Osteocyte (in vitro differentiated cells): ENCODE data around the gene ADAMTSL1. TPM values are rescaled to one million over a fixed set of nuclear protein-coding genes. Genes with fewer than 3 reads are reported as not detected.

Experiments
- DNase-seq: peaks from one replicate; pipeline ENCODE4 v3.0.0; 2021; ENCODE audit warnings: mixed read lengths; ENCODE audit not compliant: unreplicated experiment; ENCODE audit errors: extremely low spot score
- H3K27ac Mint-ChIP-seq: one replicate; pipeline ENCODE4 v1.8.0; 2021; ENCODE audit warnings: mild to moderate bottlenecking, mixed read lengths; ENCODE audit not compliant: unreplicated experiment
- H3K27me3 Mint-ChIP-seq: one replicate; pipeline ENCODE4 v1.8.0; 2021; ENCODE audit warnings: mixed read lengths; ENCODE audit not compliant: unreplicated experiment
- H3K36me3 Mint-ChIP-seq: one replicate; pipeline ENCODE4 v1.8.0; 2021; ENCODE audit warnings: mixed read lengths; ENCODE audit not compliant: unreplicated experiment
- H3K4me1 Mint-ChIP-seq: one replicate; pipeline ENCODE4 v1.8.0; 2021; ENCODE audit warnings: mixed read lengths; ENCODE audit not compliant: unreplicated experiment
- H3K4me3 Mint-ChIP-seq: one replicate; pipeline ENCODE4 v1.8.0; 2021; ENCODE audit warnings: mild to moderate bottlenecking, moderate library complexity, mixed read lengths; ENCODE audit not compliant: unreplicated experiment
- H3K9me3 Mint-ChIP-seq: one replicate; pipeline ENCODE4 v1.8.0; 2021; ENCODE audit warnings: mixed read lengths; ENCODE audit not compliant: unreplicated experiment
- CTCF ChIP-seq: fragments of 200-600 bp; sonication (generic); IDR thresholded peaks from 2 replicates; pipeline ENCODE4 v1.5.0; 2021; ENCODE audit warnings: antibody characterized with exemption, mild to moderate bottlenecking, moderate library complexity
- total RNA-seq: library from RNA; stranded (reverse); gene quantifications from 2 replicates; pipeline ENCODE4 v1.2.1, GENCODE V29; 2021

Gene ADAMTSL1
- total RNA-seq, 1 donor from 2014 or later = 1.5 TPM

DNA sequence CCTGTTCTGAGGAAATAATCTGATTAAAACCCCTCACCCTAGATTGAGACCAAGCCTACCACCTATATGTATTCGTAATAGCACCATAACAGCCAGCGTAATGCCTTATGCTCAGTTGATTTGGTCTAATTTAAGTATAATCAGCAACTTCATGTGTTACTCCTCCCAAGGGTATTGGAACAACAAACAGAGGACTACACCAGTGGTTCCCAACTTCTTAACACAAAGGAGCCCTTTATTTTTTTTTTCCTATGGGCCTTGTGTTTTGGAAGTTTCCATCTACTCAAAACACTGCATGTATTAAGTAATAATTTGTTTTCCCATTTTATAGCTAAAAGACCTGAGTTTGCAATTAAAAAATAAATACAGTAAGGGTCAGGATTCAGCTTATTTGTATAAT lies 140.7 kb downstream of the ADAMTSL1 start:
- Mint-ChIP-seq H3K27me3 (no peaks in the 10 kb centered on the region), H3K4me1 (peaks cover 9% of the 10 kb centered on the region), H3K27ac (no peak overlapping the region), H3K9me3 (no peaks in the 10 kb centered on the region), H3K4me3 (no peak overlapping the region), H3K36me3 (no peaks in the 10 kb centered on the region)
- TF ChIP-seq CTCF = no peak
- no peak for DNase-seq

- no peak overlapping the region for H3K4me3 Mint-ChIP-seq
- peaks cover 5% of the 10 kb centered on the region for H3K4me1 Mint-ChIP-seq
- no peaks in the 10 kb centered on the region for H3K27me3 Mint-ChIP-seq
- DNase-seq = no peak
- no peak overlapping the region for H3K27ac Mint-ChIP-seq
- no peaks in the 10 kb centered on the region for H3K9me3 Mint-ChIP-seq
- TF ChIP-seq CTCF = no peak
- H3K36me3 Mint-ChIP-seq = no peaks in the 10 kb centered on the region
These were observed 143.0 kb downstream of the ADAMTSL1 start for GRCh38 chr9:18616976-18617375.

- Mint-ChIP-seq H3K36me3 (no peaks in the 10 kb centered on the region), H3K27me3 (no peaks in the 10 kb centered on the region), H3K4me1 (no peaks in the 10 kb centered on the region), H3K27ac (no peak overlapping the region), H3K4me3 (no peak overlapping the region), H3K9me3 (no peaks in the 10 kb centered on the region)
- no peak for TF ChIP-seq CTCF
- no peak for DNase-seq
These were observed 143.8 kb downstream of the ADAMTSL1 start for GRCh38 chr9:18617759-18618158.

GRCh38 chr9:18618862-18619261 lies 144.9 kb downstream of the ADAMTSL1 start:
- no peak for DNase-seq
- no peak overlapping the region for H3K4me3 Mint-ChIP-seq
- H3K4me1 Mint-ChIP-seq = peaks cover 8% of the 10 kb centered on the region
- no peak for TF ChIP-seq CTCF
- H3K36me3 Mint-ChIP-seq = no peaks in the 10 kb centered on the region
- H3K27ac Mint-ChIP-seq = no peak overlapping the region
- no peaks in the 10 kb centered on the region for H3K9me3 Mint-ChIP-seq
- no peaks in the 10 kb centered on the region for H3K27me3 Mint-ChIP-seq

GRCh38 chr9:18622186-18622836 lies 148.4 kb downstream of the ADAMTSL1 start:
- Mint-ChIP-seq H3K9me3 (peaks cover 1% of the 10 kb centered on the region), H3K36me3 (no peaks in the 10 kb centered on the region), H3K27ac (no peak overlapping the region), H3K4me3 (no peak overlapping the region), H3K27me3 (no peaks in the 10 kb centered on the region), H3K4me1 (peaks cover 12% of the 10 kb centered on the region)
- TF ChIP-seq CTCF = no peak
- DNase-seq = no peak
